Muscle of leg (tissue), 11 donors: ENCODE results near the gene CMSS1. TPM values are rescaled to one million over a fixed set of nuclear protein-coding genes. Genes with fewer than 3 reads are reported as not detected.

Source experiments
- DNase-seq: peaks from one replicate; pipeline ENCODE4 v3.0.0; 2013
- H3K27ac ChIP-seq: one replicate; pipeline ENCODE4 v1.5.1; 2013; ENCODE audit warnings: mild to moderate bottlenecking, low read length, control low read depth
- H3K27me3 ChIP-seq: one replicate; pipeline ENCODE4 v1.6.1; 2013; ENCODE audit warnings: low read length; ENCODE audit not compliant: control insufficient read depth, insufficient read depth
- H3K36me3 ChIP-seq: one replicate; pipeline ENCODE4 v1.6.1; 2013; ENCODE audit warnings: low read length; ENCODE audit not compliant: control insufficient read depth, insufficient read depth
- H3K4me1 ChIP-seq: one replicate; pipeline ENCODE4 v1.6.1; 2013; ENCODE audit warnings: low read length; ENCODE audit not compliant: control insufficient read depth, insufficient read depth
- H3K4me3 ChIP-seq: one replicate; pipeline ENCODE4 v1.5.1; 2013; ENCODE audit warnings: low read length, control low read depth
- H3K9me3 ChIP-seq: replicated peaks from 2 replicates; pipeline ENCODE4 v1.6.1; 2013; ENCODE audit warnings: low read depth, low read length; ENCODE audit not compliant: control insufficient read depth
- WGBS: methylation state at CpG from one replicate; pipeline ENCODE4 v1.1.5; 2013; ENCODE audit warnings: missing lambda C conversion rate; ENCODE audit not compliant: insufficient coverage; 5-methylcytosine and 5-hydroxymethylcytosine counted together
- polyA plus RNA-seq, 8 donors: library from polyadenylated mRNA; unstranded; fragments of 120-200 nt; gene quantifications; one replicate each; pipeline versions ENCODE4 v1.2.1 to v1.2.3, GENCODE V29; 2013; ENCODE audit warnings: inconsistent platforms in 1 of 8, low replicate concordance in 1 of 8; ENCODE audit not compliant: insufficient read length in 8 of 8, insufficient read depth in 1 of 8
- total RNA-seq: library from RNA; stranded (reverse); fragments of 120-200 nt; gene quantifications from one replicate; pipeline ENCODE4 v1.2.4, GENCODE V29; 2013

CMSS1 gene
- total and polyA plus RNA-seq, 9 donors = 23.8 to 35.0 (median 29.0) TPM

DNA sequence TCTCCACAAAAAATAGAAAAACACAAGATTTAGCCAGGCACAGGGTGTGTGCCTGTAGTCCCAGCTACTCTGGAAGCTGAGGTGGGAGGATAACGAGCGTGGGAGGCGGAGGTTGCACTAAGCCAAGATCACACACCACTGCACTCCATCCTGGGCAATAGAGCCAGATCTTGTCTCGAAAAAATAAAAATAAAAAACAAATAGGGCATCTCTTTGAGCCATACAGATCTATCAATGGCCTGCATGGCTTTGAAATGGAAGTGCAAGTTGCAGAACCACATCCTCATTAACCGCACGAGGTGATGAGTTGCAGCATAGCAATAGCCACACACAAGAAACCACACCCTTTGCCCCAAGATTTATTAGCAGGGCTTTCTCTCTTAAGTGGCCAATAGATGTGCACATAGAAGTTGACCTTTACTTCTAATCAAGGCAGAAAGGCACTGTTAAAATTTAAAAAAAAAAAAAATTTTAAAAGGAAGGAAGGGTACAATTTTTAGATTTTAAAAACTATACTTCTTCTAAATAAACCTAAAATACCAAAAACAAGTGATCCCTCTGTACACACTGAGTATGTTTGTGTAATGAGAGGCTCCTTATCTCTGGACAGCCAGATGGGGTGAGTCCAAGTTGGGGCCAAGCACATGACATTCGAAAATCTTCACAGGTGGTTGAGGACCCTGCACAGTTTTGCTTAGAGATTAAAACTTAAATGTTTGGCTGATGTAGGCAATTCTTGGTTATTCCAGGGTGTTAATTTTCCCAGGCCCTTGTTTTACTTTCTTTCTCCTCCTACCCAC, 243.2 kb downstream of the CMSS1 start:
- Histone ChIP-seq H3K4me3 (no peak overlapping the region), H3K36me3 (no peaks in the 10 kb centered on the region), H3K4me1 (no peaks in the 10 kb centered on the region), H3K27me3 (no peaks in the 10 kb centered on the region), H3K9me3 (no peaks in the 10 kb centered on the region), H3K27ac (no peak overlapping the region)
- no peak for DNase-seq
- WGBS = 62% methylated on average over 3 of the region's 7 CpGs

DNA sequence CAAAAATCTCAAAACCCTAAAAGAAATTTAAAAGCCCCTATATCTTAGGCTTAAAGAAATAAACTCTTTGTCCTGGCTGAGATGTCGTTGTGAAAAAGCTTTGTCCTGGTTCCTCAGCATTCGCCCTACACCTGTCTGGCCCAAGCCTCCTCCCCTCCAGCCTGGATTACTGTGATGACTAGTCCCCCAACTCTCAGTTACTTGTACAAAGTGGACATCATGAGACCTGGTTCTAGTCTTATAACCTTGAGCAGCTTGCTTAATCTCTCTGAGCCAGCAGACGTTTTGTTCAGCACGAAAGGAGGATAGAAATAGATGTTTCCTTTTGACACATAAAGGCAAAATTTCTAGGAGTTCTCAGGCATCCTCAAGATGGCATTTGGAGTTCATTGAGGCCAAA, 245.0 kb downstream of the CMSS1 start:
- no peak for DNase-seq
- H3K27ac ChIP-seq = no peak overlapping the region
- H3K27me3 ChIP-seq = no peaks in the 10 kb centered on the region
- no peaks in the 10 kb centered on the region for H3K9me3 ChIP-seq
- no peaks in the 10 kb centered on the region for H3K36me3 ChIP-seq
- no peaks in the 10 kb centered on the region for H3K4me1 ChIP-seq
- H3K4me3 ChIP-seq = no peak overlapping the region
- no CpG with 5 or more reads among the region's 4 CpGs for WGBS

DNA sequence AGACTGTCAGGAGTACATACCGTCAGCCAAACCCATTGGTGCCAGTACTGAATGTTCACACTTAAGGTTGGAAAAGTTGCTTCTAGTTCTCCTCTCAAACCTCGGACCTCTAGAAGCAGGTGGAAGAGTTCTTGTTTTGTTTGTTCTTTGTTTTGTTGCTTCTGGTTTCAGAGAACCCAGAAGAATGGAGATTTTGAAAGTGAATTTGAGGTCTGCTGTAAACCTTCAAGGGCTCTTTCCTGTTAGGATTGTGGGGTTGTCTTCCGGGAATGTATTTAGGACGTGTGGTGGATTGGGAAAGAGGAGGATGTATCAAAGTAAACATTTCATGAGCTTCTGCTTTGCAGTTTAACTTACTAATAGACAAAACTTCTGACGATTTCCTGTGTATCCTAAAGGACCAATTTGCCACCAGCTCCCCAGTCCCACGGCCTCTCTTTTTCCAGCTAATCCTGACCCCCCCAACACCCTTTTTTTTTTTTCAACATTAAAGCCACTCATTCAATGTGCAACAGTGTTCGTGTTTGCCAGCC, 246.3 kb downstream of the CMSS1 start:
- H3K9me3 ChIP-seq = no peaks in the 10 kb centered on the region
- no peaks in the 10 kb centered on the region for H3K27me3 ChIP-seq
- peaks cover under 1% of the 10 kb centered on the region for H3K4me1 ChIP-seq
- no peak overlapping the region for H3K4me3 ChIP-seq
- WGBS = 35% methylated on average over 4 of the region's 7 CpGs
- no peak overlapping the region for H3K27ac ChIP-seq
- DNase-seq = no peak
- no peaks in the 10 kb centered on the region for H3K36me3 ChIP-seq

DNA sequence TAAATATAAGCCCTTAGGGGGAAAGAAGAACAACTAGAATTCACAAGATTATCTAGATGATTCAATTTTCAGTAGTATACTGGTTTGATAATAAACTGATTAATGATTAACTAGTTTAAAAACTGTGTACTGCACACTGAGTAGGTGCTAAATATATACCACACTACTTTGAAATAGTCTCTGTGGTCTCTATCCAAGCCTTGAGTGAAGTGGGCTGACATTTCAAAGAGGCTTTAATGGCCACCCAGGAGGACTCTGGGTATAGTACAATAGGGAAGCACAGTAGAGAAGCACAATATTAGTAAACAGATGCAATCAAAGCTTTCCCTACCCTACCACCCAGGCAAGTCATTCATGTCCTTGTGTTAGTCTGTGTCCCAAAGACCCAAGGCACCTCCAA, 249.9 kb downstream of the CMSS1 start:
- H3K36me3 ChIP-seq = no peaks in the 10 kb centered on the region
- no peak for DNase-seq
- H3K4me3 ChIP-seq = no peak overlapping the region
- H3K9me3 ChIP-seq = no peaks in the 10 kb centered on the region
- peaks cover 4% of the 10 kb centered on the region for H3K4me1 ChIP-seq
- H3K27me3 ChIP-seq = no peaks in the 10 kb centered on the region
- H3K27ac ChIP-seq = no peak overlapping the region

DNA sequence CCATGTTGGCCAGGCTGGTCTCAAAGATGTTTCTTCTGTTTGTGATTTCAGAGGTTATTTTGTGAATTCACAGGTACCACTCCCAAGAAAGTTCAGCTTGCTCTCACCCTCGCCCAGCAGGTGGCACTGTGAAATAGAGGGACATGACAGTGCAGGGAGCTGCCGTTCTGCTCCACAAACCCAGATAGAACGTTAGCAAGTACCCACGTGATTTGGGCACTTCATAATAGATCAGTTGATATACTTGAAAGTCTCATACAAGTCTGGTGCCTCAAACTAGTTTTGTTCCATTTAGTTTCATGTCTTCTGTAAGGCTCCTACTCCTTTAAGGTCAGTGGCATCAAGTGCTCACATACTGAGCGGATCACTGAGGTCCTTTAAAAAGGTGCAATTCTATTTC, 251.2 kb downstream of the CMSS1 start:
- peak; percentile 86 for DNase-seq
- H3K36me3 ChIP-seq = no peaks in the 10 kb centered on the region
- H3K4me1 ChIP-seq = peaks cover 7% of the 10 kb centered on the region
- H3K27ac ChIP-seq = no peak overlapping the region
- H3K27me3 ChIP-seq = no peaks in the 10 kb centered on the region
- H3K9me3 ChIP-seq = no peaks in the 10 kb centered on the region
- no CpG with 5 or more reads among the region's 5 CpGs for WGBS
- H3K4me3 ChIP-seq = no peak overlapping the region

DNA sequence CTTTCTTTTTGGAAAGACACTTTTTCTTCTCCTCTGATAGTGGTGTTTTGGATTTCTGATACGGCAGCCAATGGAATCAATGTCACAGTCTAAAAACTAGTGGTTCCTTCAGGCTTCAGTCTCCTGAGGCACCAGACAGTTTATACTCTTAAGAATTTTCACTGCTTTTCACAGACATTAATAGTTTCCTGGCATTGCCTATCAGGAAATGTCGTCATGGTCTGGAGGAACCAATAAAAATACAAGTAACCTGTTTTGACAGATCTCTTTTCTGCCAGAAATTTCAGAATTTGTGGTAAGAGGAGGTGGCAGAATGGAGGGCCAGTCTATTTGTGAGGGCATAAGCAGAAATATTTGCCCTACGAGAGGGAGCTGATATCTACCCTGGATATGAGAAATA, 251.8 kb downstream of the CMSS1 start:
- H3K9me3 ChIP-seq = no peaks in the 10 kb centered on the region
- DNase-seq = no peak
- H3K4me1 ChIP-seq = peaks cover 11% of the 10 kb centered on the region
- H3K36me3 ChIP-seq = no peaks in the 10 kb centered on the region
- no CpG with 5 or more reads among the region's 3 CpGs for WGBS
- no peak overlapping the region for H3K27ac ChIP-seq
- H3K27me3 ChIP-seq = no peaks in the 10 kb centered on the region
- H3K4me3 ChIP-seq = no peak overlapping the region

DNA sequence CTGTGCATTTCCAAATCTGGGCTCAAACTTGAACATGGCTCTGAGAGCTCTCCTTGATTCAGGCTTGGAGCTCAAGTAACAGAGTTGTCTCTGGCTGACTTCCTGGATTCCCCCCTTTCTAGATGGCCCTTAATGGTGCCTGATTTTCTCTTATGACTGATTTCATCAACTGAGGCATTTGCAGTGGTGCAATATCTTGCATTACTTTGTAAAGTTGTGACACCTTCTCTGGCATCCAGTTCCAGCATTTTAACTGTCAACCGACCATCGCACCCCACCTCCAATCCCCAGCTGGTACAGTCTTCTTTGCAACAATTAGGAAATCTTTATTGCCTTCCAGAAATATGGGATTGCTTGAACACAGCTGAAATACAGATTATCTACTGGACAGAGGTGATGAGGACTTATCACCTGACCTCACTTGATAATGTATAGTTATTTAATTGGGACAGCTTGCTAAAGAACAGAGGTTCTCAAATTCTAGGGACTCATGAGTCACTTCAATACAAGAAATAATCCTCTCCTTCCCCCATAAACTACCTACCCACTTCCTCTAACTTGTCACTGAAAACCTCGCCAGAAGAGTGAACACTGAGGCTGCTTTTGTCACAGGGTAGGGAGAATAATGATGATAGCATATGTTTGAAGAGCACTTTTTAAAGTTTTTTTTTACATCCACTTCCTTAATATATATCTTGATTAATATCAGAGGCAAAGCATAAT, 254.8 kb downstream of the CMSS1 start:
- no peak for DNase-seq
- H3K4me1 ChIP-seq = peaks cover 22% of the 10 kb centered on the region

DNA sequence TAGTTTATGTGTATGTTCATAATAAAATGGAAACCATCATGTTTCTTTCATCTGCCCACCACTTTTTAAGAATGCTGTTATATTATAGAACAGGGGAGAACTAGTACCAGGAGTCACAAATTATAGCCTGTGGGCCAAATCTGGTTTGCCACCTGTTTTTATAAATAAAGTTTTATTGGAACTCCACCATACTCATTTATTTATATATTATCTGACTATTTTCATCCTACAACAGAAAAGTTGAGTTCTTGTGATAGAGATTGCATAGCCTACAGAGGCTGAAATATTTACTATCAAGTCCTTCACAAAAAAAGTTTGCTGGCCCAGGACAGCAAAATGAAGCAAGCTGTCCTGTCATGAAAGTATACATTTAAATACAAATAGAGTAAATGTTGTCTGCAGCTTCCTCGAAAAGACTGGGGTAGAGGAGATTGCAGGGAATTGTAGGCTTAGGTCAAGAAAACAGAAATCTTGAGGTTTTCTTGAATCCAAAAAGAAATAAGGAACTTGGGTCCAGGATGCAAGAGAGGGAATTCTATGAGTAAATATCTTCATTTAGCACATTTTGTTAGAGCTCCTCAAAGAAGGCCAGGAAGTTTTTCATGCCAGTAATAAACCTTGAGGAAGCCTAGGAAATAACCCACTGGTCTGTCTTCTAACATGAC, 255.5 kb downstream of the CMSS1 start:
- no CpG with 5 or more reads among the region's 1 CpG for WGBS
- peaks cover 22% of the 10 kb centered on the region for H3K4me1 ChIP-seq
- H3K4me3 ChIP-seq = no peak overlapping the region

More for the DNA sequence above, 254.8 kb downstream of the CMSS1 start:
- H3K4me3 ChIP-seq = no peak overlapping the region
- no peak overlapping the region for H3K27ac ChIP-seq
- H3K9me3 ChIP-seq = no peaks in the 10 kb centered on the region
- WGBS = no CpG with 5 or more reads among the region's 3 CpGs
- no peaks in the 10 kb centered on the region for H3K36me3 ChIP-seq
- no peaks in the 10 kb centered on the region for H3K27me3 ChIP-seq

DNA sequence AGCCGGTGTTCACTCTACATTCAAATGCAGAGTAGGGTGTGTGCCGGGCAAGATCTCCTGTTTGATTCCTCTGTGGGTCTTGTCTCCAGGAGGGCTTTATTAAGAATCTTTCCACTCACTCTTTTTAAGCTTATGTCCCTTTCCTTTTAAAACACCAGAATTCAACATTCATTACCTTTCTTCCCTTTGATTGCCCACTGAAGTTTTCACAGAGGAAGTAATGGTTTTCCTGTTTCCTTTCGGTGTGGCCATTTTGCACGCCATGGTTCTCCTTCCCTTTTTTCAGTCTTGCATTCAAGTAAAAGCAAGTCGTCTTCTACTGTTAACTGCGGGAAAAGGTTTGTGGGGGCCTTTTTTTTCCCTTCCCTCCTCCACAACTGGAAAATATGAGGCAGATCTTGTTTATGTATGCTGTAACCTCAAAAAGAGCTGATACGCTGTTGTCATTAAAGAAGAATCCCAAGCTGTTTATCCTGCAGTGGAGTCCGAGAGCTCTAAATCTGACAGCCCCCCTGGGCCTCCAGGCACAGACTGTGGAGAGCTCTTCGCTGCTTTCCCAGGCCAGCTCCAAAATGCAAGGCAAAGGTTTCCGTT, 256.1 kb downstream of the CMSS1 start:
- H3K27me3 ChIP-seq = no peaks in the 10 kb centered on the region
- peaks cover 22% of the 10 kb centered on the region for H3K4me1 ChIP-seq
- no peaks in the 10 kb centered on the region for H3K9me3 ChIP-seq
- H3K4me3 ChIP-seq = no peak overlapping the region
- peak; percentile 96 for DNase-seq
- 10% methylated on average over 6 of the region's 10 CpGs for WGBS
- H3K36me3 ChIP-seq = no peaks in the 10 kb centered on the region
- H3K27ac ChIP-seq = peak overlapping the region; percentile 92

More for the DNA sequence above, 255.5 kb downstream of the CMSS1 start:
- peak overlapping the region; percentile 92 for H3K27ac ChIP-seq
- no peaks in the 10 kb centered on the region for H3K9me3 ChIP-seq
- no peak for DNase-seq
- H3K27me3 ChIP-seq = no peaks in the 10 kb centered on the region
- no peaks in the 10 kb centered on the region for H3K36me3 ChIP-seq

DNA sequence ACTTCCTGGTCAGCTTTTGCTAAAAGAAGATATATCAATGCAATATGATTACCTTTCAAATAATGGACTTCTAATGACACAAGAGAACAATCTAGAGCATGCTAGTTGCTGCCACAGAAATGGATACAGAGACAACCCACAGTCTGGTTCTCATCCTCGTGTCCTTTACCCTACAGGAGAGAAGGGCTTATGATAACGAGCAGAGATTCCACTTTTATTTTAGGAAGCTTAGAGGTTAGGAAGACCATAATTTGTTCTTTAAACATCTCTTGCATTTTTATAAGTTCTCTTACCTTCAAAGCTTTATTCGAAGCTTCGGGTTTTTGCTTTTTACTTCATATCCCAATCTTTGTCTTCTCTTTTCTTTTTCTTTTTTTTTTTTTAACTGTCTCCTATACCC, 257.5 kb downstream of the CMSS1 start:
- no CpG with 5 or more reads among the region's 4 CpGs for WGBS
- no peaks in the 10 kb centered on the region for H3K27me3 ChIP-seq
- DNase-seq = no peak
- H3K4me1 ChIP-seq = peaks cover 17% of the 10 kb centered on the region
- H3K27ac ChIP-seq = no peak overlapping the region
- H3K36me3 ChIP-seq = no peaks in the 10 kb centered on the region
- H3K4me3 ChIP-seq = no peak overlapping the region
- H3K9me3 ChIP-seq = no peaks in the 10 kb centered on the region
